Measurements from ENCODE around the gene FTO.
"Not testable (repeated sequence)": the region's sequence is repeated elsewhere in the genome, so short reads cannot be mapped to it uniquely, and the experiment has no call there.

The FTO gene

GRCh38 chr16:54165912-54166865 is 462.2 kb downstream of the FTO start:
- no peak for DNase-seq

- DNase-seq, result no peak
Observed at GRCh38 chr16:54169112-54169511, 465.2 kb downstream of the FTO start.

- DNase-seq, result no peak
Observed at GRCh38 chr16:54171626-54172537, 467.9 kb downstream of the FTO start.

- DNase-seq, result no peak
Observed at GRCh38 chr16:54173490-54173889, 469.5 kb downstream of the FTO start.

- DNase-seq, result no peak
Observed at GRCh38 chr16:54174201-54174600, 470.2 kb downstream of the FTO start.

- DNase-seq, result no peak
Observed at GRCh38 chr16:54174750-54175149, 470.8 kb downstream of the FTO start.

GRCh38 chr16:54175169-54175551 is 471.2 kb downstream of the FTO start:
- DNase-seq, result no peak

- no peak for DNase-seq
Observed at GRCh38 chr16:54175552-54176375, 471.8 kb downstream of the FTO start.

- no peak for DNase-seq
Observed at GRCh38 chr16:54176376-54176901, 472.5 kb downstream of the FTO start.

GRCh38 chr16:54177052-54177861 is 473.3 kb downstream of the FTO start:
- DNase-seq, result no peak

GRCh38 chr16:54177862-54178477 is 474.0 kb downstream of the FTO start:
- no peak for DNase-seq

GRCh38 chr16:54178478-54178976 is 474.6 kb downstream of the FTO start:
- DNase-seq, result no peak

- no peak for DNase-seq
Observed at GRCh38 chr16:54180421-54181359, 476.7 kb downstream of the FTO start.

GRCh38 chr16:54181683-54182329 is 477.9 kb downstream of the FTO start:
- not testable (repeated sequence) for DNase-seq

- DNase-seq, result no peak
Observed at GRCh38 chr16:54185045-54185444, 481.1 kb downstream of the FTO start.

GRCh38 chr16:54191163-54191562 is 487.2 kb downstream of the FTO start:
- no peak for DNase-seq

GRCh38 chr16:54191592-54191991 is 487.6 kb downstream of the FTO start:
- no peak for DNase-seq

- DNase-seq, result no peak
Observed at GRCh38 chr16:54193013-54193664, 489.2 kb downstream of the FTO start.

Data from activated naive CD4-positive, alpha-beta T cell treated with Interleukin-2 at 50 U/mL for 16 hours (primary cell).